GM20000 (cell line): Measurements from ENCODE around the gene TNIK.

Experiments
- DNase-seq: peaks from one replicate; pipeline ENCODE4 v3.0.0; 2012; ENCODE audit warnings: low spot score
- CTCF ChIP-seq: IDR thresholded peaks from 2 replicates; pipeline ENCODE4 v1.5.1; 2012; ENCODE audit warnings: mild to moderate bottlenecking, control low read depth; ENCODE audit errors: extremely low read depth, missing control alignments

Gene TNIK

GRCh38 chr3:171286580-171287249 lies 173.5 kb downstream of the TNIK start:
- TF ChIP-seq CTCF, result no peak
- peak; percentile 45 for DNase-seq

GRCh38 chr3:171285287-171285686 lies 174.9 kb downstream of the TNIK start:
- TF ChIP-seq CTCF, result no peak

GRCh38 chr3:171284308-171285075 lies 175.7 kb downstream of the TNIK start:
- TF ChIP-seq CTCF, result no peak
- DNase-seq, result peak; percentile 21

More at GRCh38 chr3:171285287-171285686, 174.9 kb downstream of the TNIK start:
- no peak for DNase-seq

GRCh38 chr3:171283848-171284222 lies 176.4 kb downstream of the TNIK start:
- DNase-seq, result no peak
- TF ChIP-seq CTCF, result no peak

GRCh38 chr3:171283183-171283847 lies 176.9 kb downstream of the TNIK start:
- TF ChIP-seq CTCF, result no peak
- DNase-seq, result no peak

- TF ChIP-seq CTCF, result no peak
- DNase-seq, result no peak
These were observed 178.2 kb downstream of the TNIK start for GRCh38 chr3:171282041-171282440.
